ENCODE results near the gene RNLS.

The RNLS gene

DNA sequence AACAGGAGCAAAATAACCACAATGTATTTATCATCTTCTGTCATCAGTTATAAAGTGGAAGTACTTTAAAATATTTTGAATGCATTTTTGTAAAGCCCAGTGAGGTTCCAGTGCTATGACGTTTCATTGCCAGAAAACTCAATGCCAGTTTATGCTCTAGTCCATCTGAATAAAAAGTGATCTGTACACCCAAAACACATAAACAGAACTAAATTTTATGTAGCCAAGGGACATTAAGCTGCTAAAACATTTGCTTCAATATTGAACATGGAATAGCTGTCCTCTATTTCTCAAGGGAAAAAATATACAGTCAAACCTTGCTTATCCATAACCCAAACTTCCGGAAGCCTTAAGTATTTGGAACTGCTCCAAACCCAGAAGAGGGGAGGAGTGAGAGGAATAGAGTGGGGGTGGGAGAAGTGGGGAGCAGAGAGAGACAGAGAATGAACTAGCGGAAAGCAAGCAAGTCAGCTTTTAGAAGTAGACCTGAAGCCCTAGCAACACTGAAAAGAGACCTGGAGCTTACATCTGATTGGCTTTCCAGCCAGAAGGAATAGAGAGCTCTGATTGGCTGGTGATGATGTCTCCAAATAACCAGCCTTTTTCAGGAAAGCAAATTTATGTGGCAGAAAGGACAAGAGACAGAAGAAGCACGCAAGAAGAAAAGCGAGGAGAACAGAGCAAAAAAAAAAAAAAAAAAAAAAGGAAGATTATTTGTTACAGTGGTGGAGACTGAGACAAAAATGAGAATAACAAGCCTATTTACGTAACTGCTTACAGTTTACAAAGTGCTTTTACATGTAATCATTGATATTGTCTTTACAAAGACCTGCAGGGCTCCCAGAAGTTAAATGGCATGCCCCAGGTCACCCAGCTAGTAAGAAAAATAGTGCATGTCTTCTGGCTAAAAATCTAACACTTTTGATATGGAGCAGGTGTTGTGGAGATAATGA, 196.0 kb downstream of the RNLS start:
- Mint-ChIP-seq H3K9me3 (no peaks in the 10 kb centered on the region), H3K27ac (no peak overlapping the region), H3K4me3 (no peak overlapping the region), H3K36me3 (no peaks in the 10 kb centered on the region), H3K4me1 (peaks cover 6% of the 10 kb centered on the region)
- DNase-seq (ENCODE audit: low spot score in 2 of 2) (no peak), ATAC-seq (no peak)

GRCh38 chr10:88386204-88386788, 196.8 kb downstream of the RNLS start:
- Mint-ChIP-seq H3K9me3 (no peaks in the 10 kb centered on the region), H3K4me1 (peaks cover 6% of the 10 kb centered on the region), H3K4me3 (peak overlapping the region; percentile 37), H3K27ac (no peak overlapping the region), H3K36me3 (no peaks in the 10 kb centered on the region)
- ATAC-seq (no peak), DNase-seq (ENCODE audit: low spot score in 2 of 2) (no peak)

- Mint-ChIP-seq H3K27ac (no peak overlapping the region), H3K4me3 (peak overlapping the region; percentile 37), H3K9me3 (no peaks in the 10 kb centered on the region), H3K4me1 (peaks cover 6% of the 10 kb centered on the region), H3K36me3 (no peaks in the 10 kb centered on the region)
- DNase-seq (ENCODE audit: low spot score in 2 of 2) (peak in 1 of 2 donors; percentile 65), ATAC-seq (peak; percentile 71)
Measured at GRCh38 chr10:88385601-88386203, 197.4 kb downstream of the RNLS start.

DNA sequence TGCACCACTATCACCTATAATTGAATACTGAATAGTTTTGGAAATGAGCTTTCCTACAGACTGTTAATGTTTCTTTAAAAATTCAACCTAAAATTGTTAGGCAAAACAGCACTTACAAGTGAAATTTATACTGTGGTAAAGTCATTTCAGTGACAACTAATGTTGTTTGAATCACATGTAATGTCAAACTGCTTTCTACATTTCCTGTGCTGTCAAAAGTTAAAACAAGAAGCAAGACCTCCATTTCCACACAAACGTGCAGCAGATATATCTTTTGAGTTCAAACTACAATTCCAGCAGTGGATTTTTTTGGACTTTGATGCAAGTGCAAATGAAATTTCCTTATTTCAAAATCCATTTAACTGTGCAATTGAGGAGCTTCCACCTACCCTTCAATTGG, 199.8 kb downstream of the RNLS start:
- ATAC-seq (no peak), DNase-seq (ENCODE audit: low spot score in 2 of 2) (no peak)
- Mint-ChIP-seq H3K4me3 (no peak overlapping the region), H3K27ac (no peak overlapping the region), H3K36me3 (peaks cover 6% of the 10 kb centered on the region), H3K4me1 (peaks cover 6% of the 10 kb centered on the region), H3K9me3 (no peaks in the 10 kb centered on the region)

DNA sequence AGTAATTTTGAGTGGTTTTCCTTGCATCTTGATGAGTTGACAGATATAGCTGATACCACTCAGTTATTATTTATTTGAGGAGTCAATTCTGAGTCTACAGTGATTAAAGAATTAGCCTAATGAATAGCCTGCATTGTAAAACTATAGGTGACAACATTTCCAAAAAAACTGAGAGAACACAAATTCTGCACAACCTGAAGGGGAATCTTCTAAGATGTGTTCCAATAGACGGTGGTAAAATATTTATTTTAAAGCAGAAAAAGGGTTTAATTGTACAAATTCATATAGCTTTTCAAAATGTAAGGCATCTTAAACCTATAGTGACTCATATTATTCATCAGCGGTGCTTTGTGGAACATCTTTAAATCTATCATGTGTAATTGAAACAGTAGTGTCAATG, 200.4 kb downstream of the RNLS start:
- no peak for ATAC-seq
- Mint-ChIP-seq H3K36me3 (peaks cover 6% of the 10 kb centered on the region), H3K9me3 (no peaks in the 10 kb centered on the region), H3K27ac (no peak overlapping the region), H3K4me1 (peaks cover 6% of the 10 kb centered on the region), H3K4me3 (no peak overlapping the region)
- no peak for DNase-seq (ENCODE audit: low spot score in 2 of 2)

DNA sequence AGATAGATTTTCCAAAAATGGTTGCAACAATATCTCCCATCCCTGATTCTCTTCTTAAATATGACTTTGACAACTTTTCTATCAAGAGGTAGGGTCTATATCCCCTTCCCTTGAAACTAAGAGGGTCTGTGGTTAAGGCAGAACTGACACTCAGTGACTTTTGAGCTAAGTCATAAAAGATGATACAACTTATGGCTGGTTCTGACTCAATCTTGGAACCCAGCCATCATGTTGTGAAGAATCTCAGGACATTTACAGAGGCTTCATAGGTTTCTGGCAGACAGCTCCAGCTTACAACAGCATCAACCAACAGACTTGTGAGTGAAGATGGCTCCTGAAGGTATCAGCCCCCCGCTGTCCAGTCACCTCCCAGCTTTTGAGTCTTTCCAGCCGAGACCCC, 203.5 kb downstream of the RNLS start:
- ATAC-seq, result peak; percentile 58
- H3K4me1 Mint-ChIP-seq, result no peaks in the 10 kb centered on the region
- DNase-seq (ENCODE audit: low spot score in 2 of 2), result no peak
- no peak overlapping the region for H3K27ac Mint-ChIP-seq
- H3K4me3 Mint-ChIP-seq, result no peak overlapping the region
- H3K9me3 Mint-ChIP-seq, result no peaks in the 10 kb centered on the region
- H3K36me3 Mint-ChIP-seq, result peaks cover 6% of the 10 kb centered on the region

DNA sequence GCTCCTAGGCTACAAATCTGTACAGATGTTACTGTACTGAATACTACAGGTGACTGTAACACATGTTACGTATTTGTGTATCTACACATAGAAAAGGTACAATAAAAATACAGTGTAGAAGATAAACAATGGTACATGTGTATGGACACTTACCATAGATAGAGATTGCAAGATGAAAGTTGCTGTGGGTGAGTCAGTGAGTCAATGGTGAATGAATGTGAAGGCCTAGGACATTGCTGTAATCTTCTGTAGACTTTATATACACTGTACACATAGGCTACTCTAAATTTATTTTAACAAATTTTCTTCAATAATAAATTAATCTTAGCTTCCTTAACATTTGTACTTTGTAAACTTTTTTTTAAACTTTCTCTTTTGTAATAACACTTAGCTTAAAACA, 205.6 kb downstream of the RNLS start:
- Mint-ChIP-seq H3K36me3 (peaks cover 6% of the 10 kb centered on the region), H3K4me1 (no peaks in the 10 kb centered on the region), H3K27ac (no peak overlapping the region), H3K4me3 (no peak overlapping the region), H3K9me3 (no peaks in the 10 kb centered on the region)
- no peak for DNase-seq (ENCODE audit: low spot score in 2 of 2)
- no peak for ATAC-seq

DNA sequence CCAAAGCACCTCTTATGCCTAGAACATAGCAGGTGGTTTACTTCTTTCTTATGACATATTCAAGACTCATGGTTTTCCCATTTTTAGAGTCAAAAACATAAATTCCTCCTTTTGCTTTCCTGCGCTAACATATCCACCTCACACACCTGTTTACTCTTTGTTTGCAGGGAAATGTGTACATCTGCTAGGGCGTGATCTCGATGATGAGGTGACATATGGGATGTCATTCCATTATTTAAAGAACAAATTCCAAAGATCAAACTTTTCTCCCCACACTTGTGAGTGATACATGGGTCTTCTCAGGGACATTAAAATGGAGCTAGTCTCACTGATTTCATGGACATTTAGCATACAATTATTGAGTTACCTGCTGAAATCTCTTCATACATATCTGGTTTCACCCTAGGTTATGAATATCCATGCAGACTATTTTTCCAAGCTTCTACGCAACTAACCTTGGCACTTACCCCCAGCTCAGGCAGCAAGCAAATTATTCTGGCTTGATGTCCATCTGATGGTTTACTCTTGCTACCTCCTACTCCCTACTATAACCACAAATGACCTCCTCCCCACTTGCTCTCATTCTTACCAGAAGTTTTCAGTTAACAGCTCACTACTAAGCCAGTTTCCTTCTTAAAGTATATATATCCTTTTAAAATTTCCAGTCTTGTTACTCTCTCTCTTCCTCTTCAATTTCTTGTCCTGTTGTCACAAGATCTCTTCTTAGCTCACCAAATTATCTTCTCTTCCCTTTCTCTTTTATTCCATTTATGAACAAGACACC, 208.5 kb downstream of the RNLS start:
- Mint-ChIP-seq H3K4me3 (no peak overlapping the region), H3K27ac (no peak overlapping the region), H3K36me3 (no peaks in the 10 kb centered on the region), H3K4me1 (no peaks in the 10 kb centered on the region), H3K9me3 (no peaks in the 10 kb centered on the region)
- ATAC-seq, result no peak
- no peak for DNase-seq (ENCODE audit: low spot score in 2 of 2)

GRCh38 chr10:88372881-88373592, 210.1 kb downstream of the RNLS start:
- no peaks in the 10 kb centered on the region for H3K4me1 Mint-ChIP-seq
- ATAC-seq (no peak), DNase-seq (ENCODE audit: low spot score in 2 of 2) (no peak)
- no peak overlapping the region for H3K4me3 Mint-ChIP-seq
- no peaks in the 10 kb centered on the region for H3K9me3 Mint-ChIP-seq
- H3K27ac Mint-ChIP-seq, result no peak overlapping the region
- no peaks in the 10 kb centered on the region for H3K36me3 Mint-ChIP-seq

DNA sequence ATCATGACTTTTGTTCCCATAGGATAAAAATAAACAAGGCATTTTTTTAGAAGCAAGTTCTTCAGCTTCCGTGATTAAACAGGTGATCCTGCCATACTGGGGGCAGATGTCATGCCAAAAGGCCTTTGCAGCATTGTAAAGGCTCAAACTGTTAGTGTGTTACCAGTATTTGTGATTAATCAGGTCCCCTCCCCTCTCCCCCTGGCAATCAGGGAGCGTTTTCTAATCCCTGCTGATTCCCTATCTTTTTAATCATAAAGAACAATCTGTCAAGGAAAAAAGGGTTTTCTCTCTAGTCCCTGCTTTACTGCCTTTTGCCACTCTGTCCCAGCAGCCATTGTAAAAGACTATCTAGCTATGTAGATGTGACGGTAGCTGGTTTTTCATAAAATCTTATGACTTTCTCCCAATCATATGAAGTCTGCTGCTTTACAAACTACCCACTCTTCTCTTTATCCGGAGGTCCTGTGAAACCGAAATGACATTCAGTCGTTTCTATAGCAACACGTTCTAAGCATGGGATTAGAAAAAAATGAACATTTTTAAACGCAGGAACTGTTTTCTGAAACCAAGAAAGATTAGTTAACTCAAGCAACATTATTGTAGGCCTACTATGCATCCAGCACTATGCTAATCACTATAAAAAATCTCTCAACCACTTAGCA, 210.9 kb downstream of the RNLS start:
- H3K36me3 Mint-ChIP-seq, result no peaks in the 10 kb centered on the region
- ATAC-seq (no peak), DNase-seq (ENCODE audit: low spot score in 2 of 2) (no peak)
- no peak overlapping the region for H3K4me3 Mint-ChIP-seq
- H3K27ac Mint-ChIP-seq, result no peak overlapping the region
- H3K4me1 Mint-ChIP-seq, result no peaks in the 10 kb centered on the region
- H3K9me3 Mint-ChIP-seq, result no peaks in the 10 kb centered on the region

GRCh38 chr10:88370713-88371112, 212.4 kb downstream of the RNLS start:
- Mint-ChIP-seq H3K4me3 (no peak overlapping the region), H3K9me3 (no peaks in the 10 kb centered on the region), H3K27ac (no peak overlapping the region), H3K4me1 (no peaks in the 10 kb centered on the region), H3K36me3 (no peaks in the 10 kb centered on the region)
- DNase-seq (ENCODE audit: low spot score in 2 of 2) (no peak), ATAC-seq (no peak)

- no peak for DNase-seq (ENCODE audit: low spot score in 2 of 2)
- H3K4me1 Mint-ChIP-seq, result no peaks in the 10 kb centered on the region
- H3K4me3 Mint-ChIP-seq, result no peak overlapping the region
- ATAC-seq, result no peak
- no peak overlapping the region for H3K27ac Mint-ChIP-seq
- H3K9me3 Mint-ChIP-seq, result no peaks in the 10 kb centered on the region
- H3K36me3 Mint-ChIP-seq, result no peaks in the 10 kb centered on the region
Measured at GRCh38 chr10:88366772-88367171, 216.3 kb downstream of the RNLS start.

GRCh38 chr10:88361995-88362807, 220.9 kb downstream of the RNLS start:
- ATAC-seq (no peak), DNase-seq (ENCODE audit: low spot score in 2 of 2) (no peak)
- no peak overlapping the region for H3K27ac Mint-ChIP-seq
- H3K9me3 Mint-ChIP-seq, result no peaks in the 10 kb centered on the region
- H3K4me1 Mint-ChIP-seq, result no peaks in the 10 kb centered on the region
- H3K4me3 Mint-ChIP-seq, result no peak overlapping the region
- no peaks in the 10 kb centered on the region for H3K36me3 Mint-ChIP-seq

DNA sequence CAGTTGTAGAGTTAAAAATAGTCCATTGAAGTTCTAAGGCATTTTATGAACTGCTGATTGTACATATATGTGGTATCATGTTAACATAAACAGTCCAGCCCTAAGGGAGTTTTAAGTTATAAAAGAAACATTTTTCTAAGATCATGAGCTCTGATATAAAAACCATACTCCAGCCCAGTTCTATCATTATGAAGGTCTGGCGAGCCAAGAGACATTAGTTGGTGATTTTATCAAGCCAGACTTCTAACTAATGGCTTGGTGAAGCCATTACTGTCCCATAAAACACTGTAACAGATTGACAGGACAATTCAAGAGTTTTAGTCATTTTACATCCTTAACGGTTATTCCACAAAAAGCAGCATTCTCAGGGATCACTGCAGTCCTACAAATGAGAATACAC, 221.6 kb downstream of the RNLS start:
- Mint-ChIP-seq H3K36me3 (no peaks in the 10 kb centered on the region), H3K27ac (no peak overlapping the region), H3K9me3 (no peaks in the 10 kb centered on the region), H3K4me3 (no peak overlapping the region), H3K4me1 (no peaks in the 10 kb centered on the region)
- DNase-seq (ENCODE audit: low spot score in 2 of 2) (no peak), ATAC-seq (no peak)

Data from stimulated activated effector memory CD8-positive, alpha-beta T cell treated with anti-CD3 and anti-CD28 coated beads, Interleukin-12 subunit alpha, Interleukin-12 subunit beta, amount 100 ng/mL, for 72 hours (primary cell).